Activated CD8-positive, alpha-beta memory T cell treated with anti-CD3 and anti-CD28 coated beads, Interleukin-2, amount 50 U/mL, for 1 hour (primary cell): Measurements from ENCODE around the gene ATF5.

ENCODE experiments used
- DNase-seq: peaks from one replicate; pipeline ENCODE4 v3.0.0-alpha.2; 2020; ENCODE audit errors: extremely low read depth

ATF5 gene

DNA sequence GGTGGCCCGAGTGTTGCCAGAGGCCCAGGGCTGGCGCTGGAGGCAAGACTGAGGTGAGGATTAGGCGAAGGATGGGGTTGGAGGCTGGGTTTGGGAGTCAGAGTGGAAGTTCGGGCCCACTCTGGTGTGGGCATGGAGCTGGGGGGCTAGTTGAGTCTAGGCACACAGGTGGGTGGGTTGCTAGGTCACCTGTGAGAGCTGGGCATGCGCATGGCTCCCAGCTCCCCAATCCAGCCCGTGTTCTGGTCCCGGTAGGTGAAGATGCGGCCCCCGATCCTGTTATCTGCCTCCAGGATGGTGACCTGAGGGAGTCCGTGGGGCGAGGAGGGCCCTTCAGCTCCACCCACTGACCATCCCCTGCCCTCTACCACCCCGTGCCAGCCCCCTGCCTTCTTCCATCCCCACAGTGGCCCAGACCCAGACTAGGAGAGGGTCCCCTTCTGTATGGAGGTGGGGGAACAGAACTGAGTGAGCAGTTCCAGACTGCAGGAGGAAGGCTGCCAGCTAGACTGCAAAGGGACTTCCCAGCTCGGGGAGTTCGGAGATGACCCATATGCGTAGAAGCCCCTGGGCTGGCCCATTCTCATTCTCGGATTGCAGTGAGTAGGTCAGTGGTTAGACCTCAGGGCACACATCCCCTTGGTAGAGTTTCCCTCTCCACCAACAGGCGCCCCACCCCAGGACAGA is 34.0 kb upstream of the ATF5 start:
- DNase-seq = no peak

DNA sequence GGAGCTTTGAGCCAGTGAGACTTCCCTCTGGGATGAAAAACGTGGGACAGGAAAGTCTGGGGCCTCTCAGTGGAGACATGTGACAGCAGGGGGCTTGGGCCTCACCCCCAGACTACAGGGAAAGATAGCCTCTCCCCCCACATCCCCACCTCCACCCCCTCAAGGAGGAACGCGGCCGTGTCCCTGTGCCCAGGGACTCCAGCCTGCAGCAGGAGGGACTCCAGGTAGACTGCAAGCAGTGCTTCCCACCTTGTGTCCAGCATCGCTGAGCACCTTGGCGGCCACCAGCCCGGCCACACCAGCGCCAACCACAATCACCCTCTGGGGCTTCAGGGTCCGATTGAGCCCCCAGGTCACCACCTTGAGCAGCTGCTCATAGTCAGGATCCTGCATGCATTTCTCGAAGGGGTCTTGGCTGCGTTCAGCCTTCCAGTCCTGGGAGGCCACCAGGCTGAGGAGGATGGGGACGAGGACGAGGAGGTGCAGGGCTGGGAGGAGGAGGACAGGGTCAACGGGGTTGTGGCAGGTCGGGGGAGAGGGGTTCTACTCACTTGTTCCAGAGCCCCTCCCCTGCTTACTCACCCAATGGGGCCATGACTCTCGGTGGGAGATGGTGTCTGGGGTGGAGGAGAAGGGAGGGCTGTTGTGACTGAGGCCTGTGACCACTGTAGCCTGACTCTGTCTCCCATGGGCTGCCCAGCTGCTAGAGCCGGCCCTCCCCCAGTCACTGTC is 33.3 kb upstream of the ATF5 start:
- DNase-seq = no peak

DNA sequence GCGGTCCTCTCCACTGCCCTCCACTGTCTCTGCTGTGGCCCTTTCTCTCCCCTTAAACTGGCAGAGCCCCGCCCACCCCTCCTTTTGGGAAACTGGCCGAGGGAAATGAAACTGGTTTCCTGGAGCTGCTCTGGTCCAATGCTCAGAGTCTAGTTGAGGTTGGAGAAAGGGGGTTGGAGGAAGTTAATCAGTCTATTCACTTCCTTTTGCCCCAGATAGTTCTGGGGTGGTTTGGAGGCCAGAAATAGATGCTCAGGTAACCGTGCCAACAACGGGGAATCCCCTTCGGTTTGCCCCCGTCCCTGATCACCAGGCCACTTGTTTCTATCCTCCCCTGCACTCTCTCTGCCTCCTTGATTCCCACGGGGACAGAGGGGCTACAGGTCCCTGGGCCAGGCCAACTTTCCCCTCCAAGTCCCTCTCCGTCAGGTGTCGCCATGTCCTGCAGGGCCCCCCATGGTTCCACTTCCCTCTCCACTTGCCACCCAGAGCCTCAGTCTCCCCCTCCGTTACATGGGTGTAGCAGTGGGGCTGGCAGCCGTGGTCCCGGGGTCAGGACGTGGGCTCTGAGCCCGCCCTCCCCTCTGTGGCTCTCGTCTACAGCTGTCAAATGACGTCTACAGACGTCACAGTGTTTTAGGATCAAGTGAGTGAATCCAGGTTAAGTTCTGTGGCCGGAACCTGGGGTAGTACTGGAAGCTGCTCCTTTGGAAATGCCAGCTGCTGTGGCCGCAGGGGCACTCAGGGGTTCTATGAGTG is 32.0 kb upstream of the ATF5 start, which contains the start of gene IL4I1:
Gene IL4I1, minus strand, starts transcription at position 25 of the 759 bp plus-strand sequence. CDS start 727 bp downstream, outside the sequence.
- DNase-seq = peak; percentile 28

DNA sequence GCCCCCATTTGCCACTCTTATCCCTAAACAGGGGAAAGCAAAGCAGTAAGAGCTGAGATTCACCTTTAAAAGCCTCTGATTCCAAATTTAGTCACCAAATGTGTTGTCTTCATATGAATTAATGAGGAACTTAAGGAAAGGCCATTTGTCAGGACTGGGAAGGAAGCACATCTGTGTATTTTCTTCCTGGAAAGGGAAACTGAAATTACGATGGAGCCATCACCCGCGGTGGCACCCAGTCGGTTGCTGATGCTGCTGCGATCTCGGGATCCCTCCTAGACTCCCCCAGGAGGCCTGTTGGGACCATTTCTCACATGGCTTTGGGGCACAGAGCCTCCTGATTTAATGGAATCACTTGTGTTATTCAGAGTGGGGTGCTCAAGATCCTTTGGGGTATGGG is 24.9 kb upstream of the ATF5 start:
- no peak for DNase-seq

DNA sequence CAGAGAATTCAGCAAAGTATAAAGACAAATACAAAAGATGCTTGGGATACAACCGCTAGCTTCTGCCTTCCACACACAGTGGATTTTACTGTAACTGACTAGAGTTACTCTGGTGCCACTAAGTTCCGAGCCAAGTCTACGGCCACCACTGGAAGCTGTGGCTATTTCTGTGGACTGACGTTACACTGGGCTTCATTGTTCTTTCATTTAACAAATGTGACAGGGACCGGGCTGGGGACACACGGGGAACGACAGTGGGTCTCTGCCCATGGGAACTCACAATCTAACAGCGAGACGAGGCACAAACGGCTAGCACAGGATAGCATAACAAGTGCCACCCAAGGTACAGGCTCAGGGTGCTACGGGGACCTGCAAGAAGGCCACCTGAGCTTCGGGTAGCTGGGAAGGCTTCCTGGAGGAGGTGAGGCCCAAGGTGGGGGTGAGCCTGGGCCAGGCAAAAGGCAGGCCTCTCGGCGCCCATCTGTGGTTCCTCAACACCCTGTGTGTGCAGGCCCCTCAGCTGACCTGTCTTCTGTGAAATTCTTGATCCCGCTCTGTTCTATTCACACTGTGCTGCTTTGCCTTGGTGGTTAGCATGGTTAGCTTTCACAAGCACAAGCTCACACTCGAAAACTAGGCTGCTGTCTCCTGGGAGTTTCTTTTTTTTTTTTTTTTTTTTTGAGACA is 22.0 kb upstream of the ATF5 start:
- DNase-seq = no peak

DNA sequence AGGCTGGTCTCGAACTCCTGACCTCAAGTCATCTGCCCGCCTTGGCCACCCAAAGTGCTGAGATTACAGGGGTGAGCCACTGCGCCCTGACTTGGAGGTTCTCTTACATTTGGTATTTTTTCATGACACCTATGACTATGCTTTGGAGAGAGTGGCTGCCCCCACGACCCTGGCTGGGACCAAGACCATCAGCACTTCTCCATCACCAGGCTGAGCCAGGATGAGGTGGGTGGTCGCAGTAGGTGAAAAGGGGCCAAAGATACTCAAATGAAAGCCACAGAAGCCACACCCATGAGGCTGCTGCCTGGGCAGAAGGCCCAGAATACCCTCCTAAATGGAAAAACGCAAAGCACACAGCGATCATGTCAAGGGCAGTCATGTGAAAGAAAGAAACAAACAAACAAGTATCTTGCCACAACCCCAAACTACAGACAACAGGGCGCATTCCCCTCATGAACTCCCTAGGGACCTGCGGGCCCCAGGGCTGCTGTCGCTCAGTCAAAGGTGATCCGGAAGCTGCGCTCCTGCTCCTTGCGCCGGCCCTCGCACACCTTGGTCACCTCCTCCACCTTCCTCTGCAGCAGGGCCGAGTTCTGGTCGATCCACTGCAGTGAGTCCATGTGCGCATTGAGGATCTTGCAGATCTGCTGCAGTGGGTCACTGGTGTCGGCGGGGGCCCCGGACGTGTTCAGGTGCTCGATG is 21.1 kb upstream of the ATF5 start:
- DNase-seq = no peak

DNA sequence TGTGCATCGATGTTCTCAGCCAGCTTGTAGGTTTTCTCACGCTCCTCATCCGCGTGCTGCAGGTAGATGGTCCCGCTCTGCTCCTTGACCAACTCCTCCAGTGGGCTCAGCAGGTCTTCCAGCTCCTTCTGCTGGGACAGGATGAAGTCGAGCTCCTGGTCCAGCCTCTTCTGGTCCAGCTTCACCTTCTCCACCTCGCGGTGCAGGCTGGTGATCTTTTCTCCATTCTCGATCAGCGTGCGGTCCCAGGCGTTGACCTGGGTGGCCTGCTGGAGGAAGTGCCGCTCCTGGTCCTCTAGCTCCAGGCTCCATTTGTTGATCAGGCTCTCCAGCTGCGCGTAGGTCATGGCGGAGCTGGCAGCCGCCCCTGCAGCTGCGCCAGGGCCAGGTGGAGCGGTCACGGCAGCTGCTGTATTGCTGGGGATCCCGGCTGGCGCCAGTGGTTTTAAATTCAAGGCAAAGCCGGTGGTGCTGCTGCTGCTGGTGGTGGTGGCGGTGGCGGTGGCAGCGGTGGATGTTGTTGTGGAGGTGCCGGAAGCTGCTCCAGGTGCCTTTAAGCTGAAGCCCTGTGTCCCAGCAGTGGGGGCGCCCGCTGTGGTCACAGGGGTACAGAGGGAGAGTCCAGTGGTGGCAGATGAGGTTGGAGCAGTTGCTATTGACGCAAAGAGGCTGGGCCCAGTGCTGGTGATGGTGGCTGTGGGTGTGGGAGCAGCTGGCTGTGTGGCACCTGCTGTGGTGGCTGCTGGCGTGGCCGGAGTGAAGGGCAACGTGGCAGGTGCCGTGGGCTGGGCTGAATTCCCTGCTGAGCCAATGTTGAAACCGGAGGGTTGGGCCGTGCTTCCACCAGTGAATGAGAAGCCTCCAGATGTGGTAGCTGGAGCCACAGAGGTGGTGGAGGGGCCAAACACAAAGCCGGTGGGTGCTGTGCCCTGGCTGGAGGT is 20.3 kb upstream of the ATF5 start:
- no peak for DNase-seq

DNA sequence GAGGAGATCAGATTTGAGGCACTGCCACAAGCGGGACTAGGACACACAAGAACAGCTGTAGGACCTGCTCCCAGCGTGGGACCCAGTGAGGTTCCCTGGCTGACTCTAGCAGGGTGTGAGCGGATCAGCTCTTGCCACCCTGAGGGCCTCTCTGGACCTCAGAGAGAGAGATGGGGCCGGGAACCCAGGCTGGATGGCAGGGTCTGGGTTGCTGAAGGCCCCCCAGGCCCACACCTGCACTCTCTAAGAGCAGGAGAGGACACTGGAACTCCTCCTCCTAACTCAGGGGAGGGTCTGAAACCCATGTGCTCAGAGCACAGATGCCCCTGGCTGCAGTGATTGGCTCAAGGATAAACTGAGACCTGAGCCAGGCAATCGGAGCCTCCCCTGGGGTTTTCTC is 18.8 kb upstream of the ATF5 start:
- no peak for DNase-seq

DNA sequence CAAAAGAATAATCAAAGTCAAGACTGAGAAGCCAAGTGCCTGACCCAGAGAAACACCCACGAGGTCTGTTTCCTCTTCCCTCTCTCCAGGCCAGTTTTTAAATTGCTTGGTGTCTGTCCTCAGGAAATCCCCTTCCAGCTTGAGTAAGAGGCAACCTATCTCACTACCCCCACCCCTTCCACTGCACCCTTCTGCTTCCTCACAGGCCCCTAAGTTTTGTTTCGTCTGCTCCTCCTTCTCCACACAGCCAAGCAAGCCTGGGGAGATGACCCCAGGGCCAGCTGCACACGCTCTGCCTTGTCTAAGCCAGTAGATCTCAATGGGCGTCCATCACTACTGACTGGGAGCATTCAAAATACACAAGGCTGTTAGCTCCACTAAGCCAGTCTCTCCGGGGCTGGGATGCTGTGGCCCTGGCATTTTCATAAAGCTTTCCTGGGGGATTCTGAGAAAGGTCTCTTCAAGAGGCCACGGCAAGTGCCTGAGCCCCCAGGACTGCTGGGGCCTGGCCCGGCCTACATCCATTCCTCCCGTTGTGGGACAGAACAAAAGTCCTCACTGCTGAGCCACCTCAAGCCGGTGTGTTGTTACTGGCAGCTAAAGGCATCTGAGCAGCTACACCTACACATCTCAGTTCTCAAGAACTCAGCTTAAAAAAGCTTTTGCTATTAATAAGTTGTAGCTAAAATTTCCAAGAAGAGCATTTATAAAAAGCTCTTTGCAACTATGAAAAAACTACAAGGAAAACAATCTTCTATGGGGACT is 17.4 kb upstream of the ATF5 start:
- DNase-seq = no peak

DNA sequence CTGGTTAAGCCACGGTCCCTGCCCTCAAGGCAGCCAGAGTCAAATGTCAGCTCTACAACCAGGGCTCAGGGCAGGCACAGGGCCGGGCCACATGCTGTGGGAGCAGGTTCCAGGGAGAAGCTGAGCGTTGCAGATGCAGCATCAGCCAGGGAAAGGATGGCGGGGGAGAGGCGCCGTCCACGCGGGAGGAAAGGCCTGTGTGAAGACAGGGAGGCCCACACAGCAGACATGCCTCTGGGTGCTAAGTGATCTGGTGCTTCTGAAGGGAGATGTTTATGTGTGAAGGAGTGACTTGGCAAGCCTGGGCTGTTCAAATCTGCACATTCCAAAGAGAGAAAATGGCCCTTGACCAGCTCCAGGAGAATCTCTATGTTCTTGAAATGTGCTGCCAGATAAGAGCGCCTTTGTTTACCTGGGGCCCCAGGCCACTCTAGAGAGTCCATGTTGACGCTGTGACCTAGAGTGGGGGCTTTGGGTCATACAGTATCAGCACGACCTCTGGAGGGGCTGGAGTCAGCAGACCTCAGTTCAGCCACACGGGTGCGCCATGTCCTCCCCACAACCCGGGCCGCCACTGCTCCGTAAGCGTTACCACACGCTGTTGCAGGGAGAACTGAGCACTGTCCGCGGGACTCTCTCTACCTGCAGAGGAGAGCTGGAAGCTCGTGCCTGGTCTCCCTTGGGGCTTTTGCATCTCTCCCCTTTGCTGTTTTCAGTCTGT is 15.9 kb upstream of the ATF5 start:
- DNase-seq = no peak

DNA sequence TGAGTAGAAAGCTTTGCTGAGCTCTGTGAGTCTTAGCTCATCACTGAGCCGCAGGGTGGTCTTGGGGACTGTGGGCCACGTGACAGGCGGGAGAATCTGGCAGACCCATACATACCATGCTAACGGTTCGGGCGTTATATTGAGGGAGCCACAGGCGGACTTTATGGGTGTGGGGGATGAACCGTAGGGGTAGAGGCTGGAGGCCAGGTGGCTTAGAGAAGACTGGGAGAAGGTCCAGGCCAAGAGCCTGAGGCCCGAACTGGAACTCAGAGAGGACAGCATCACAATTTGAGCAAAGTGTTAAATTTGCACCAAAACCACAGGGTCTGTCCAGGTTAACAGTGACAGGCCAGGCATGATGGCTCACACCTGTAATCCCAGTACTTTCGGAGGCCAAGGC is 15.3 kb upstream of the ATF5 start:
- no peak for DNase-seq

DNA sequence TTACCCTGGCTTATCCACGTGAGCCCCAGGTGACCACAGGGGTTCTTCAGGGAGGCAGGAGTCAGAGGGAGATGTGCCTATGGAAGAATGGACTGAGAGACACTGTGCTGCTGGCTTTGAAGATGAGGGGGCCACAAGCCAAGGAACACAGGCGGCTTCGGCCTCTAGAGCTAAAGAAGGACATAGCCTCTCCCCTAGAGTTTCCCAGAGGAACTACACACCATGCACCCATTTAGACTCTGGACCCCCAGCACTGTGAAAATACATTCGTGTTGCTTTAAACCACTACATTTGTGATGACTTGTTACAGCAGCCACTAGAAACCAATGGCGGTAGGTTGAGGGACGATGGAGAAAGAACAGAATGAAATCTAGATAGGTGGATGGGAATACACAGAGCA is 13.7 kb upstream of the ATF5 start:
- no peak for DNase-seq

DNA sequence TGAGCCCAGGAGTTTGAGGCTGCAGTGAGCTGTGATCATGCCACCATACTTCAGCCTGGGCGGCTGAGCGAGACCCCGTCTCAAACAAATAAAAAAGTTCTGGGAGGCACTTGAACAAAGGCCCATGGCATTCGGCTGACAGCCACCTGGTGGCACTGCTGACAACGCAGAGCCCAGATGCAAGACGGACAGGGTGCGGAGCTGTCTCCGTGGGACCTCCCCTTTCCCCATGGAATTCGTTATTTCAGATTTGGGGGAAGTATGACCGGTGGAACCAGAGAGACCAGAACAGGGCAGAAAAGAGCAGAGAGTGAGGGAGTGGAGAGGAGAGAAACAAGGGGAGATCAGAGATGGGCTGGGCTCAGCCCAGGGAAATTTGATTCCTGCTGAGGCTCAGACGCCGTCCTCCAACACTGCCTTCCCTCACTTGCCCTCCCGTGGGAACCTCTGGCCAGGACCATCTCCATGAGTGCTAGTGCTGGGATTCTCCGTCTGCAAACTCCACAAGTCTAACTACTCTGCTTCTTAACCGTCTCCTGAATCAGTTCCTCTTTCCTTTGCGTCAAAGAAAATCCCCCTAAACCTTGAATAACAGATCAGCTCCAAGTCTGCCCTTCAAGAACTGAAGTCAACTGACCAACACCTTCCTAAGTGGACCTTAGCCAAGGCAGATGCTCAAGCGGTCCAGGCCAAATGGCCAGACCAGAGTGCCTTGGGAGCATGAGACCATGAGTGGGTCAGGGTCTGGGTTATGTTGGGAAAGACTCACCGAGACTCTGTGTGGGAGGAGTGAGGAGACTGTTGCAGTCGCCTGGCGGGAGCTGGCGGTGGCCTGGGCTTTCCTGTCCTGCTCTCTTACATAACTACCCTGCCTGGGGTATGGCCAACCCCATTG is 11.9 kb upstream of the ATF5 start:
- DNase-seq = no peak

DNA sequence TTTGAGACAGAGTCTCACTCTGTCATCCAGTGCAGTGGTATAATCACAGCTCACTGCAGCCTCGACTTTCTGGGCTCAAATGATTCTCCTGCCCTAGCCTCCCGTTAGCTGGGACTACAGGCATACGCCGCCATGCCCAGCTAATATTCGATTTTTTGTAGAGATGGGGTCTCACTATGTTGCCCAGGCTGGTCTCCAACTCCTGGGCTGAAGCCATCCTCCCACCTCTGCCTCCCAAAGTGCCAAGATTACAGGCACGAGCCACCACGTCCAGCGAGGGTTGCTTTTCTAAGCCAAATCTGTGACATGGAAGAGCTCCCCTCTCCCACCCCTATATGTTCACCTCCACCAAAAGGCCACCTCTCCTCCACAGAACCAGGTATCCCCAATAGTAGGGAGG is 10.9 kb upstream of the ATF5 start:
- DNase-seq = no peak

DNA sequence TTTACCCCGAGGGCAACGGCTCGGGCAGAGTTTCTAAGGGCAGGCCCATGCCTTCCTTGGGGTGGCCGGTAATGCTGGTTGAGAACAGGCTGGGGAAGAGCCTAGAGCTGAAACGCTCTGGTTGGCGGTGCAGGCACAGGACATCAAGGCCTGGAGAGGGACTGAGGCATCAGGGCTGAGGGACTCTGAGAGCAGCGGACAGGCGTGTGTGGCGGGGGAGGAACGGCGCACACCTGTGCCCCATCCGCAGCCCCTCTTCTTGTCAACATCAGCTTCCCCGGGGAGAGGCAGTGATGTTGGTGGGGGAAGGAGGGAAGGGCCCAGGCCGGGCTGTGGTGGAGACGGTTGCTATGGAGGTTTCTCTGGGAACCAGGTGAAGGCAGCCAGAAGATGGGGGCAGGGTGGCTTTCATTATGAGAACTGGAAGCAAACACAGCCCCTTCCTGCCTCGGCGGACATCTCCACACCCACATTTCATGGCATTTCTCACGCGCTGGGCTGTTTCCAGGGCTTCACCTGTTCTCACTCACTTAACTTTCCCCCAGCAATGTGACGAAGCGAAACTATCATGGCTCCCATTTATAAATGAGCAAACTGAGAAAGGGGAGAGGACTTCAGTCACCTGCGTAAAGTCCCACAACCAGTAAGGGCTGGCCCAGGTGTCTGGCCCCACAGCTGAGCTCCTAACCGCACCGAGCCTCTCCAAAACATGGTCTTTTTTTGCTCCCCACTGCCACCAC is 8.2 kb upstream of the ATF5 start:
- DNase-seq = no peak

DNA sequence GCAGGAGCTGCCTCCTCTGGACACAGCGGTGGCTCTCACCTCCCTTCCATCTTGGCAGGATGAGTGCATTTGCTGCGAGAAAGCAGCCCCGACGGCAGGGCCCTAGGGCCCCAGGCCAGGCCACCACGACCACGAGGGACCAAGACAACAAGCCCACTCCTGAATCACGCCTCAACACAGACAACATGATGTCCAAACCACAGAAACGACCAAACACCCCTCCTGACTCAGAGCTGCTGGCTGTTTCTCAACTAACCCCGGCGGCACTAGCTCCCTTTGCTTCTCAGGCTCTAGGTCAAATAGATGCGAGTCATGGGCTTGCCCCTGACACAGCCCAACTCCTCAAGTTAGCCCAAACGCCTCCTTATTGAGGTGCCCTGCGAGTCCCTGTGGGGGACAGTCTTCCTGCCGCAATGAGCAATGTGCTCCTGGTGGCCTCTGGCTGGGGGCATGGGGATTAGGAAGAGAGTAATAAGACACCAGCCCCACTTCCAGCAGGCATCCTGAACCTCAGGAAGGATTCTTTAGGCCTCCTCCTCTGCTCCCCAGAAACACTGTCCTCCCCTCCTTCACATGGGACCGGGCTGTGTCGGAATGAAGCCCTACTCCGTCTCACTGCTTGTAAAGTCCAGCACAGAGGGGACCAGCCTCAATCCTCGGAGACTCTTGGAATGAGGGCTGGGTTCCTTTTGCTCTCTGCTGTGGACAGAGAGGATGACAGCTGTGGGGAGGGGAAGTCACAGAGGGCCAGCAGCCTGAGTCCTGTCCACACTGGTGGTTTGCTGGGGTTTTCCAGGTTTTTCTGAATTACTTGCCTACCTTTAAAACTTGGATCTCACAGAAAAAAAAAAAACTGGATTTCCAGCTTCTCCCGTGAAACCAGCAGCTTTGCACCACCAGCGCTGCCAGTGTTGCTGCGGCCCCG is 6.9 kb upstream of the ATF5 start:
- DNase-seq = no peak
